CD4-positive, alpha-beta T cell treated with Interferon alpha-2 for 1 hour (primary cell): ENCODE results near the gene IL17RC.
"Not testable (repeated sequence)": the region's sequence is repeated elsewhere in the genome, so short reads cannot be mapped to it uniquely, and the experiment has no call there.

Experiments used
- DNase-seq, 2 donors: peaks; one replicate each; pipeline ENCODE4 v3.0.0-alpha.2; 2020 to 2022

The IL17RC gene

GRCh38 chr3:9917820-9918219 is 922 bp downstream of the IL17RC start:
- no peak for DNase-seq

- no peak for DNase-seq
Observed at GRCh38 chr3:9918261-9919038, 1.6 kb downstream of the IL17RC start.

- no peak for DNase-seq
Observed at GRCh38 chr3:9928158-9928557, 11.3 kb downstream of the IL17RC start.

- peak in 1 of 2 donors; percentile 11 for DNase-seq
Observed at GRCh38 chr3:9930804-9931418, 14.0 kb downstream of the IL17RC start.

- DNase-seq = no peak
Observed at GRCh38 chr3:9932535-9932842, 15.6 kb downstream of the IL17RC start.

- DNase-seq = peak; percentile 87 to 90
Observed at GRCh38 chr3:9932843-9933560, 16.1 kb downstream of the IL17RC start.

- peak; percentile 96 to 98 for DNase-seq
Observed at GRCh38 chr3:9933561-9934234, 16.8 kb downstream of the IL17RC start, which contains the start of gene CRELD1. Gene CRELD1, plus strand, starts transcription at chr3:9933834. Its CDS starts 605 bp downstream, at chr3:9934439.

GRCh38 chr3:9934235-9934621 is 17.3 kb downstream of the IL17RC start:
- peak; percentile 17 to 51 for DNase-seq

- no peak for DNase-seq
Observed at GRCh38 chr3:9934993-9935392, 18.1 kb downstream of the IL17RC start.

- DNase-seq = no peak
Observed at GRCh38 chr3:9935966-9936510, 19.1 kb downstream of the IL17RC start.

GRCh38 chr3:9937486-9938238 is 20.8 kb downstream of the IL17RC start:
- no peak for DNase-seq

- DNase-seq = no peak
Observed at GRCh38 chr3:9938966-9939365, 22.1 kb downstream of the IL17RC start.

- not testable (repeated sequence) for DNase-seq
Observed at GRCh38 chr3:9939906-9940305, 23.0 kb downstream of the IL17RC start.

GRCh38 chr3:9940746-9941145 is 23.8 kb downstream of the IL17RC start:
- DNase-seq = no peak

- no peak for DNase-seq
Observed at GRCh38 chr3:9942164-9942563, 25.3 kb downstream of the IL17RC start.

- no peak for DNase-seq
Observed at GRCh38 chr3:9942934-9943690, 26.2 kb downstream of the IL17RC start.

GRCh38 chr3:9944271-9944670 is 27.4 kb downstream of the IL17RC start:
- DNase-seq = no peak

GRCh38 chr3:9945358-9945757 is 28.5 kb downstream of the IL17RC start:
- no peak for DNase-seq

- DNase-seq = peak; percentile 88 to 89
Observed at GRCh38 chr3:9946112-9947024, 29.5 kb downstream of the IL17RC start.
